ENCODE results near the gene ELMO1.

- TF ChIP-seq POLR2A (IDR thresholded peaks at IDR 0.05; ENCODE audit: borderline replicate concordance, extremely low read depth, insufficient read depth, insufficient read length) (no peak), EZH2phosphoT487 (IDR thresholded peaks at IDR 0.05; ENCODE audit: borderline replicate concordance) (no peak), CTCF (IDR thresholded peaks at IDR 0.05 in 2 of 3, conservative IDR thresholded peaks at IDR 0.05 in 1 of 3; ENCODE audit: borderline replicate concordance in 1 of 3, insufficient read depth in 1 of 3, low read depth in 2 of 3, low read length in 2 of 3) (no peak)
These were observed 103.6 kb downstream of the ELMO1 start for GRCh38 chr7:37344886-37345579.
